IMR-90 (cell line): ENCODE measurements around the gene SHISA4. TPM values are rescaled to one million over a fixed set of nuclear protein-coding genes. Genes with fewer than 3 reads are reported as not detected.
A peak's percentile ranks its signal among the peaks of the same experiment; 100 is the strongest.

Source experiments
- ATAC-seq: fragments of 200-7000 bp; cut with Tn5 transposase; 2 replicates; pipeline ENCODE4 v1.9.1; 2020; ENCODE audit warnings: low read depth, mild to moderate bottlenecking, moderate library complexity
- BruUV-seq: library from RNA; stranded (reverse); fragments of 400-500 nt; replicated peaks from 2 replicates; lab custom pipeline; 2021; lab: Mats Ljungman, UMichigan
- CTCF ChIA-PET: fragments of 300-600 bp; formaldehyde crosslinking; extraction: SDS; loops from one replicate; lab custom pipeline; 2021; ENCODE audit warnings: antibody characterized with exemption; lab: Yijun Ruan, JAX
- POLR2A ChIA-PET: fragments of 300-600 bp; sonication (Branson Sonifier 250); formaldehyde crosslinking; loops from one replicate; lab custom pipeline; 2022; ENCODE audit warnings: antibody characterized with exemption; ENCODE audit not compliant: unreplicated experiment; lab: Charles Lee
- DNase-seq: peaks from one replicate; pipeline ENCODE4 v3.0.0; 2013
- H2AFZ ChIP-seq: replicated peaks from 2 replicates; pipeline ENCODE3; 2013; ENCODE audit warnings: low read length, mild to moderate bottlenecking; ENCODE audit not compliant: poor library complexity
- H2AK5ac ChIP-seq: 2 replicates; pipeline ENCODE4 v1.6.1; 2013; ENCODE audit warnings: low read depth, low read length, inconsistent platforms
- H2AK9ac ChIP-seq: replicated peaks from 2 replicates; pipeline ENCODE3; 2013; ENCODE audit warnings: mild to moderate bottlenecking, low read depth, low read length, moderate library complexity; ENCODE audit not compliant: poor library complexity
- H2BK120ac ChIP-seq: 2 replicates; pipeline ENCODE4 v1.6.1; 2013; ENCODE audit warnings: low read depth, low read length, inconsistent platforms
- H2BK15ac ChIP-seq: 3 replicates; pipeline ENCODE4 v1.6.1; 2013; ENCODE audit warnings: low read depth, low read length, inconsistent platforms
- H2BK20ac ChIP-seq: 2 replicates; pipeline ENCODE4 v1.6.1; 2013; ENCODE audit warnings: low read depth, mild to moderate bottlenecking, inconsistent platforms, low read length, moderate library complexity
- H2BK5ac ChIP-seq: 2 replicates; pipeline ENCODE4 v1.6.1; 2013; ENCODE audit warnings: mild to moderate bottlenecking, low read depth, low read length, inconsistent platforms; ENCODE audit not compliant: poor library complexity, severe bottlenecking
- H3K14ac ChIP-seq: replicated peaks from 2 replicates; pipeline ENCODE4 v1.6.1; 2013; ENCODE audit warnings: low read depth, low read length, inconsistent platforms
- H3K18ac ChIP-seq: 2 replicates; pipeline ENCODE4 v1.6.1; 2013; ENCODE audit warnings: low read depth, low read length, control low read depth
- H3K23ac ChIP-seq: 2 replicates; pipeline ENCODE4 v1.6.1; 2013; ENCODE audit warnings: low read depth, low read length, inconsistent platforms
- H3K27ac ChIP-seq: 2 replicates; pipeline ENCODE4 v1.5.1; 2013; ENCODE audit warnings: mild to moderate bottlenecking, control low read depth, low read length; ENCODE audit not compliant: insufficient read depth
- H3K27me3 ChIP-seq: 2 replicates; pipeline ENCODE4 v1.6.1; 2013; ENCODE audit warnings: low read length; ENCODE audit not compliant: control insufficient read depth, insufficient read depth
- H3K36me3 ChIP-seq: 2 replicates; pipeline ENCODE4 v1.6.1; 2013; ENCODE audit warnings: low read length, mixed read lengths; ENCODE audit not compliant: control insufficient read depth, insufficient read depth
- H3K4ac ChIP-seq: 2 replicates; pipeline ENCODE4 v1.6.1; 2013; ENCODE audit warnings: low read depth, low read length, inconsistent platforms
- H3K4me1 ChIP-seq: 2 replicates; pipeline ENCODE4 v1.6.1; 2013; ENCODE audit warnings: low read length, mixed read lengths; ENCODE audit not compliant: control insufficient read depth, insufficient read depth
- H3K4me2 ChIP-seq: 2 replicates; pipeline ENCODE4 v1.6.1; 2013; ENCODE audit warnings: low read depth, mild to moderate bottlenecking, control low read depth, low read length, moderate library complexity
- H3K4me3 ChIP-seq: 2 replicates; pipeline ENCODE4 v1.5.1; 2013; ENCODE audit warnings: low read depth, mild to moderate bottlenecking, control low read depth, low read length, moderate library complexity; ENCODE audit not compliant: insufficient read depth
- H3K56ac ChIP-seq: 2 replicates; pipeline ENCODE4 v1.6.1; 2013; ENCODE audit warnings: low read length, inconsistent platforms; ENCODE audit not compliant: insufficient read depth; ENCODE audit errors: extremely low read depth
- H3K79me1 ChIP-seq, 2 experiments: 2 replicates each; pipeline ENCODE4 v1.6.1; 2013; ENCODE audit warnings: low read length in 2 of 2, inconsistent platforms in 1 of 2, low read depth in 1 of 2
- H3K9ac ChIP-seq: 2 replicates; pipeline ENCODE4 v1.6.1; 2013; ENCODE audit warnings: low read depth, low read length, control low read depth
- H3K9me1 ChIP-seq: 2 replicates; pipeline ENCODE4 v1.6.1; 2013; ENCODE audit warnings: low read length, inconsistent platforms; ENCODE audit not compliant: insufficient read depth
- H3K9me3 ChIP-seq: 2 replicates; pipeline ENCODE4 v1.6.1; 2013; ENCODE audit warnings: low read length; ENCODE audit not compliant: control insufficient read depth, insufficient read depth
- H4K20me1 ChIP-seq: 2 replicates; pipeline ENCODE4 v1.6.1; 2013; ENCODE audit warnings: low read length, inconsistent platforms; ENCODE audit not compliant: insufficient read depth
- H4K5ac ChIP-seq: 2 replicates; pipeline ENCODE4 v1.6.1; 2013; ENCODE audit warnings: mild to moderate bottlenecking, low read depth, low read length, control low read depth
- H4K8ac ChIP-seq, 2 experiments: 2 replicates each; pipeline ENCODE4 v1.6.1; 2013; ENCODE audit warnings: low read depth in 2 of 2, low read length in 2 of 2, control low read depth in 1 of 2, inconsistent platforms in 1 of 2
- H4K91ac ChIP-seq: 2 replicates; pipeline ENCODE4 v1.6.1; 2013; ENCODE audit warnings: low read depth, low read length, inconsistent platforms; ENCODE audit not compliant: insufficient read depth
- BHLHE40 ChIP-seq: fragments of 150-350 bp; IDR thresholded peaks from 2 replicates; pipeline ENCODE4 v1.6.1; 2016; ENCODE audit warnings: mild to moderate bottlenecking, low read depth, low read length
- CEBPB ChIP-seq: IDR thresholded peaks from 2 replicates; pipeline ENCODE4 v1.6.1; 2012; ENCODE audit warnings: low read depth, low read length, improper control_type of control experiment
- ELK1 ChIP-seq: fragments of 150-350 bp; IDR thresholded peaks from 2 replicates; pipeline ENCODE4 v1.6.1; 2016; ENCODE audit warnings: low read depth, mild to moderate bottlenecking, low read length, moderate library complexity, borderline replicate concordance
- FOS ChIP-seq: fragments of 150-350 bp; IDR thresholded peaks from 2 replicates; pipeline ENCODE4 v1.6.1; 2016; ENCODE audit warnings: low read depth, low read length
- MAFK ChIP-seq: IDR thresholded peaks from 2 replicates; pipeline ENCODE4 v1.6.1; 2012; ENCODE audit warnings: low read depth, low read length, improper control_type of control experiment
- NFE2L2 ChIP-seq: fragments of 150-350 bp; IDR thresholded peaks from 2 replicates; pipeline ENCODE4 v1.6.1; 2016; ENCODE audit warnings: low read depth, mild to moderate bottlenecking, low read length
- RAD21 ChIP-seq: IDR thresholded peaks from 2 replicates; pipeline ENCODE4 v1.6.1; 2012; ENCODE audit warnings: low read length, improper control_type of control experiment
- RCOR1 ChIP-seq: IDR thresholded peaks from 2 replicates; pipeline ENCODE4 v1.6.1; 2012; ENCODE audit warnings: mild to moderate bottlenecking, low read length, improper control_type of control experiment; ENCODE audit not compliant: insufficient replicate concordance
- SMC3 ChIP-seq: fragments of 150-350 bp; IDR thresholded peaks from 2 replicates; pipeline ENCODE4 v1.6.1; 2016; ENCODE audit warnings: low read depth, mild to moderate bottlenecking, antibody characterized with exemption, low read length, moderate library complexity
- WGBS, 2 experiments: methylation state at CpG; one replicate each; pipeline versions ENCODE4 v1.1.5 to v1.1.7; 2013; ENCODE audit warnings: missing lambda C conversion rate in 2 of 2; ENCODE audit not compliant: insufficient read length in 1 of 2; ENCODE audit errors: extremely low coverage in 2 of 2; 5-methylcytosine and 5-hydroxymethylcytosine counted together
- dilution Hi-C: fragments of 300-500 bp; cut with HindIII; formaldehyde crosslinking; loops from one replicate; pipeline ENCODE4 v1.14.3; 2018; ENCODE audit warnings: low sequenced_read_pairs; ENCODE audit not compliant: unreplicated experiment
- in situ Hi-C: fragments of 300-500 bp; cut with MboI; formaldehyde crosslinking; loops from 3 replicates; pipeline ENCODE4 v1.14.3; 2019; ENCODE audit warnings: low sequenced_read_pairs, inconsistent platforms, mixed read lengths
- intact Hi-C: fragments of 100-400 bp; cut with micrococcal nuclease; formaldehyde crosslinking; loops from 2 replicates; pipeline ENCODE4 v1.10.0; 2022
- polyA plus RNA-seq, 3 experiments: library from polyadenylated mRNA; depleted of rRNA; stranded (reverse); fragments of >200 nt; gene quantifications; 2 replicates each; pipeline ENCODE4 v1.2.3, GENCODE V29; 2012; ENCODE audit warnings: low replicate concordance in 1 of 3
- total RNA-seq: library from RNA; depleted of rRNA; stranded (reverse); fragments of >200 nt; gene quantifications from 2 replicates; pipeline ENCODE4 v1.2.3, GENCODE V29; 2012

SHISA4 gene
- total and polyA plus RNA-seq, 2 of the 4 experiments (the other 2 are of a cell fraction) = 10.0 to 34.8 TPM

DNA sequence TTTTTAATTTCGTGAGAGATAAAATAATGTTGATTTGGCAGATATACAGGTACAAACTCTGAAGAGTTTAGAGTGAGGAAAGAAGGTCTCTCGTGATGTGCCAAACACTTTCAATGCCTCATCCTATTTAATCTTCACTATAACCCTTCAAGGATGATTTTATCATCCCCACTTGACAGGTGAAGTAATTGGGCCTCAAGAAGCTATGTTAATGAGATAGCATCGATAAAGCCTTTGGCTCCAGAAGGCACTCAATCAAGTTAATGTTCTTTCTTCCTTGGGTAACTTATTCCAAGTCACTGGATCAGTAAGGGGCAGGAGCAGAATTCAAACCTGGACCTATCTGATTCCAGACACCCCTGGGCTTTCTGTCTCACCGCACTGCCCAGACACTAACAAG is 50.5 kb downstream of the SHISA4 start:
- H2BK15ac ChIP-seq = peak overlapping the region; percentile 97; the same call in 1 of the 3 replicates
- no peak overlapping the region for H3K4me3 ChIP-seq
- peak overlapping the region in 1 of 2 experiments; percentile 91; a peak in 3 of 4 replicates for H4K8ac ChIP-seq
- H3K14ac ChIP-seq = peak overlapping the region; percentile 11
- peak overlapping the region; percentile 71 for H4K5ac ChIP-seq
- no peak for ATAC-seq
- H2BK120ac ChIP-seq = peak overlapping the region; percentile 98
- TF ChIP-seq MAFK (no peak), RCOR1 (no peak), ELK1 (no peak), CEBPB (no peak), BHLHE40 (no peak), NFE2L2 (no peak), SMC3 (no peak), RAD21 (no peak), FOS (no peak)
- no peak overlapping the region for H2AFZ ChIP-seq
- H3K4me2 ChIP-seq = peak overlapping the region; percentile 14
- H4K91ac ChIP-seq = peak overlapping the region; percentile 88
- peaks cover 5% of the 10 kb centered on the region; the same call in 1 of the 2 replicates for H3K36me3 ChIP-seq
- peak overlapping the region; percentile 76; the same call in 1 of the 2 replicates for H3K27ac ChIP-seq
- H3K18ac ChIP-seq = peak overlapping the region; percentile 51; the same call in 1 of the 2 replicates
- CTCF ChIA-PET = interaction anchor here (2.3 kb wide), 1 partner anchor 43 kb away, joined by 5 read pairs; no protein-coding TSS in a partner anchor
- dilution Hi-C loops = no loop called here
- no peak overlapping the region for H2AK9ac ChIP-seq
- in situ Hi-C loops = no loop called here
- no TSS peak for BruUV-seq
- intact Hi-C loops = no loop called here
- no peak for DNase-seq
- peaks cover 32 to 74% of the 10 kb centered on the region in 2 experiments for H3K79me1 ChIP-seq
- peak overlapping the region; percentile 60 for H2AK5ac ChIP-seq
- peak overlapping the region; percentile 94 for H2BK5ac ChIP-seq
- peak overlapping the region; percentile 96; the same call in 1 of the 2 replicates for H3K23ac ChIP-seq
- H3K9ac ChIP-seq = peak overlapping the region; percentile 42
- H3K4ac ChIP-seq = peak overlapping the region; percentile 98; the same call in 1 of the 2 replicates
- H3K9me3 ChIP-seq = no peaks in the 10 kb centered on the region; the same call in 1 of the 2 replicates
- H4K20me1 ChIP-seq = peaks cover 13% of the 10 kb centered on the region
- POLR2A ChIA-PET = no interaction called here
- WGBS, 2 experiments = no CpG with 5 or more reads among the region's 4 CpGs
- no peaks in the 10 kb centered on the region for H3K27me3 ChIP-seq
- H3K56ac ChIP-seq = no peak overlapping the region; the same call in 1 of the 2 replicates
- H3K9me1 ChIP-seq = peaks cover 34% of the 10 kb centered on the region
- peak overlapping the region; percentile 70 for H2BK20ac ChIP-seq
- peaks cover 40% of the 10 kb centered on the region for H3K4me1 ChIP-seq
